ENCODE results near the gene SPRY2. TPM values are rescaled to one million over a fixed set of nuclear protein-coding genes. Genes with fewer than 3 reads are reported as not detected.

SPRY2 gene
- total RNA-seq, 2 donors from 2014 or later: 33.1 to 38.9 TPM

DNA sequence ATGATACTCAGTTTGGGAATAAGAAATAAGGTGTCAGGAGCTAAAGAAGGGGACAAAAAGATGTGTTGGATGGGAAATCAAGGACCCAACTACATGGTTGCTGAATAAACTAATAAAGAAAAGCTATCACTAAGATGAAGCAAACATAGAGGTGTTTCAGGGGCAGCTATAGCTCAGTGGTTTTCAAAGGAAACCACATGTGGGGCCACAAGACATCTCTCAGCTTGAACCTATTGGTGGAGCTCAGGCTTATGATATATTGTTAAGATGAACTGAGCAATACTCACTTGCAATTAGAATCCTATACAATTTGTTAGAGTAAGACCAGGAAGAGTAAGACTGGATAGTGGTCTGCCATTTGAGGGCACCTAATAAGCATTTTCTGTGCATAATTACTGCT lies 45.1 kb upstream of the SPRY2 start:
- no peaks in the 10 kb centered on the region for H3K27me3 ChIP-seq
- TF ChIP-seq CTCF (IDR thresholded peaks at IDR 0.05): no peak
- no peak overlapping the region for H3K4me3 ChIP-seq
- H3K9me3 ChIP-seq: peaks cover 0 to 7% of the 10 kb centered on the region in 2 donors
- DNase-seq (ENCODE audit: low spot score): no peak
- H3K36me3 ChIP-seq: no peaks in the 10 kb centered on the region
- H3K27ac ChIP-seq: no peak overlapping the region
- H3K4me1 ChIP-seq: peaks cover 0 to 7% of the 10 kb centered on the region in 2 donors

GRCh38 chr13:80382576-80382975 lies 41.6 kb upstream of the SPRY2 start:
- TF ChIP-seq CTCF (IDR thresholded peaks at IDR 0.05): no peak
- Histone ChIP-seq H3K9me3 (no peaks in the 10 kb centered on the region), H3K27me3 (no peaks in the 10 kb centered on the region), H3K4me1 (no peaks in the 10 kb centered on the region), H3K36me3 (no peaks in the 10 kb centered on the region), H3K27ac (no peak overlapping the region), H3K4me3 (no peak overlapping the region)
- no peak for DNase-seq (ENCODE audit: low spot score)

GRCh38 chr13:80379245-80379644 lies 38.3 kb upstream of the SPRY2 start:
- Histone ChIP-seq H3K27ac (no peak overlapping the region), H3K9me3 (no peaks in the 10 kb centered on the region), H3K27me3 (no peaks in the 10 kb centered on the region), H3K4me1 (no peaks in the 10 kb centered on the region), H3K36me3 (no peaks in the 10 kb centered on the region), H3K4me3 (no peak overlapping the region)
- DNase-seq (ENCODE audit: low spot score): no peak
- TF ChIP-seq CTCF (IDR thresholded peaks at IDR 0.05): no peak

DNA sequence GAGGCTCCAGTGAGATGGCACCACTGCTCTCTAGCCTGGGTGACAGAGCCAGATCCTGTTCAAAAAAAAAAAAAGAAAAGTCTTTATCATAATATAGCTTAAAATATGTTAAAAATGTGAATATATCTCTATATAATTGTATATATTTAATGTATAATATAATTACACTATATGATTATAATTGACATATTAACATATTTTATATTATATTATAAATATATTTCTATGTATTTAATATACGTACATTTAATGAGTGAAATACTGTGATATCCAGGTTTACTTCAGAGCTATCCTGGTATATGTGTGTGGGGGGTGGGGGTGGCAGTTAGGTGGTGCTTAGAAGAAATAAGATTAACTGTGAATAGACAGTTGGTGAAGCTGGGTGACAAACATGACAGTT lies 35.6 kb upstream of the SPRY2 start:
- no peak for DNase-seq (ENCODE audit: low spot score)
- H3K36me3 ChIP-seq: no peaks in the 10 kb centered on the region
- H3K27me3 ChIP-seq: no peaks in the 10 kb centered on the region
- no peak for TF ChIP-seq CTCF (IDR thresholded peaks at IDR 0.05)
- no peak overlapping the region for H3K27ac ChIP-seq
- H3K9me3 ChIP-seq: no peaks in the 10 kb centered on the region
- no peaks in the 10 kb centered on the region for H3K4me1 ChIP-seq
- H3K4me3 ChIP-seq: no peak overlapping the region

GRCh38 chr13:80374901-80375300 lies 34.0 kb upstream of the SPRY2 start:
- TF ChIP-seq CTCF (IDR thresholded peaks at IDR 0.05): no peak
- Histone ChIP-seq H3K4me3 (no peak overlapping the region), H3K4me1 (no peaks in the 10 kb centered on the region), H3K9me3 (no peaks in the 10 kb centered on the region), H3K27ac (no peak overlapping the region), H3K27me3 (no peaks in the 10 kb centered on the region), H3K36me3 (no peaks in the 10 kb centered on the region)
- DNase-seq (ENCODE audit: low spot score): no peak

- Histone ChIP-seq H3K27me3 (no peaks in the 10 kb centered on the region), H3K4me1 (no peaks in the 10 kb centered on the region), H3K27ac (no peak overlapping the region), H3K9me3 (no peaks in the 10 kb centered on the region), H3K4me3 (no peak overlapping the region), H3K36me3 (no peaks in the 10 kb centered on the region)
- DNase-seq (ENCODE audit: low spot score): no peak
- TF ChIP-seq CTCF (IDR thresholded peaks at IDR 0.05): no peak
Measured at GRCh38 chr13:80374444-80374843, 33.5 kb upstream of the SPRY2 start.

Data from right atrium auricular region (tissue), 2 donors.